Liver (tissue), 3 donors: ENCODE results near the gene KLHL13.
"Not testable (repeated sequence)": the region's sequence is repeated elsewhere in the genome, so short reads cannot be mapped to it uniquely, and the experiment has no call there.

Experiments used
- CTCF ChIP-seq: fragments of 150-350 bp; IDR thresholded peaks from 2 replicates; pipeline ENCODE4 v1.5.1; 2017; ENCODE audit warnings: improper control_type of control experiment, low read depth, low read length; ENCODE audit not compliant: missing input control
- SP1 ChIP-seq: IDR thresholded peaks from 2 replicates; pipeline ENCODE4 v1.6.1; 2018; ENCODE audit warnings: antibody characterized with exemption, mild to moderate bottlenecking
- TAF1 ChIP-seq: conservative IDR thresholded peaks from 2 replicates; pipeline ENCODE4 v1.6.1; 2016; ENCODE audit warnings: antibody characterized with exemption, mild to moderate bottlenecking
- YY1 ChIP-seq: IDR thresholded peaks from 2 replicates; pipeline ENCODE4 v1.6.1; 2016; ENCODE audit warnings: antibody characterized with exemption, mild to moderate bottlenecking
- TF ChIP-seq, protein P1 (sequence below): IDR thresholded peaks from 2 replicates; pipeline ENCODE4 v1.6.1; 2016; ENCODE audit warnings: antibody characterized with exemption
- donor health status: healthy.
- donor health status: healthy.

GRCh38 chrX:118147771-118148170 lies 31.2 kb upstream of the KLHL13 start:
- TF ChIP-seq SP1, CTCF, TAF1, YY1: not testable (repeated sequence)
- TF ChIP-seq, protein P1, sequence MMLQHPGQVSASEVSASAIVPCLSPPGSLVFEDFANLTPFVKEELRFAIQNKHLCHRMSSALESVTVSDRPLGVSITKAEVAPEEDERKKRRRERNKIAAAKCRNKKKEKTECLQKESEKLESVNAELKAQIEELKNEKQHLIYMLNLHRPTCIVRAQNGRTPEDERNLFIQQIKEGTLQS = not testable (repeated sequence)
